Islet precursor cell (in vitro differentiated cells): ENCODE data around the gene CREB3L1.

Experiments
- DNase-seq: peaks from one replicate; pipeline ENCODE4 v3.0.0-alpha.2; 2018

The CREB3L1 gene

DNA sequence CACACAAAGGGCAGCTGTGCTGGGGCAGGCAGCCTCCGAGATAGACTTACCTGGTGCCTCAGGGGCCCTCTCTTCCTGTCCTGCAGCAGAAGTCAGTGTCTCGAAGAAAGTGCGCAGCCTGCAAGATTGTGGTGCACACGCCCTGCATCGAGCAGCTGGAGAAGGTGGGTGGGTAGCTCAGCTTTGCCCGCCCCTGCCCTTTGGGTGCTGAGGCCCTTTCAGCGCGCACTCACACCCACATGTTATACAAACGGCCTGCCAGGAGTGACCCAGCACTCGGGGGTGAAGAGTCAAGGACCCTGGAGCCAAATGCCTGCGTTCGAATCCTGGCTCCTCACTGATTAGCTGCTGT, 90.4 kb downstream of the CREB3L1 start:
- DNase-seq = no peak

DNA sequence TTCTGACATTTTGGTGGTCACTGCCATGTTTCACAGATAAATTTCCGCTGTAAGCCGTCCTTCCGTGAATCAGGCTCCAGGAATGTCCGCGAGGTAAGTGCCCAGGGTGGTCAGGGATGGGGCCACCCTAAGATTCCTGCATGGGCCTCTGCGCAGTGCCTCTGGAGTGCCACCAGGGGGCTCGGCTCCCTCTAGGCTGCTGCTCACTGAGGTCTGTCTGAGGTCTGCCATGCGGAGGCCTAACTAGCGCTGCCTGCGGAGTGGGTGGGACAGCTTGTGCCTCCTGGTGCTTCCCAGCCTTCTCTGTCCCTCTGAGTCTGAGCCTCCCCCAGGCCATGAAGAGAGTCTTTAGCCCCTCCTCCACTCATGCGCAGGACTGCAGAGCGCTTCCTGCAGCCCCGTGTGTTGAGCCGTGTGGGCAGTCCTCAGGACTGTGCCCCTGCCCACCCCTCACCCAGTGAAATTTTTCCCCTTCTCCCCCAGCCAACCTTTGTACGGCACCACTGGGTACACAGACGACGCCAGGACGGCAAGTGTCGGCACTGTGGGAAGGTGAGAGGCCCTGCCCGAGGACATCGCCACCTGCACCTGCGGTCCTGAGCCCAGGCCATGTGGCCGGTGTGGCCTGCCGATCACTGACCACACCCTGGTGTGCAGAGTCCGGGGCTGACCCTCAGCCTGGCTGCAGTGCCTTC, 92.1 kb downstream of the CREB3L1 start:
- DNase-seq = peak; percentile 96

DNA sequence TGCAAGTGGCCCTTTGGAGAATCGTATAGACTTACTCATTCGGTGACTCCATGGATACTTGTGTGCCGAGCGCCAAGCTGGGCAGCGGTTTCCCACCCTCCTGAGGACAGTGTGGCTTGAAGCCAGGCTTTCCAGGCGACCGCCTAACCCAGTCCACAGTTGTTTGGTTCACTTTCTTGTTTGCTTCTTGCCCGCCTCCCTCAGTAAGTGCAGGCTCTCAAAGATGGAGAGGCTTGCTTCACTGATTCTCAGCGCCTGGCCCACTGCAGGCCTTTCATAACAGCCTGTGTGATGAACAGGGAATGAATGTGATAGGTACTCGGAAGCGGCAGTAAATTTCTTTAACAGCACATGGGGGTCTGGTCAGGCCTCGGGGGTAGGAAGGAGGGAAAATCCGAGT, 92.8 kb downstream of the CREB3L1 start:
- no peak for DNase-seq
